ENCODE results near the gene UNC5B. TPM values are rescaled to one million over a fixed set of nuclear protein-coding genes. Genes with fewer than 3 reads are reported as not detected.

UNC5B gene
- total and polyA plus RNA-seq, 4 donors = 10.7 to 43.9 (median 23.5) TPM

GRCh38 chr10:71236286-71236685 is 23.9 kb downstream of the UNC5B start:
- Histone ChIP-seq H3K4me1 (ENCODE audit: control insufficient read depth, insufficient read depth, low read length) (peaks cover 77% of the 10 kb centered on the region), H3K4me3 (ENCODE audit: low read depth, low read length) (no peak overlapping the region), H3K9me3 (ENCODE audit: control insufficient read depth, insufficient read depth, low read length) (no peaks in the 10 kb centered on the region), H3K27me3 (ENCODE audit: control insufficient read depth, insufficient read depth, low read length) (no peaks in the 10 kb centered on the region), H3K27ac (ENCODE audit: low read depth, low read length) (no peak overlapping the region), H3K36me3 (ENCODE audit: control insufficient read depth, insufficient read depth, low read length) (no peaks in the 10 kb centered on the region)
- WGBS (ENCODE audit: insufficient coverage) = 29% methylated on average over 8 of the region's 10 CpGs
- no peak for DNase-seq (ENCODE audit: low read depth in 4 of 6, low spot score in 6 of 6)

GRCh38 chr10:71236822-71237682 is 24.7 kb downstream of the UNC5B start:
- DNase-seq (ENCODE audit: low read depth in 4 of 6, low spot score in 6 of 6) = no peak
- Histone ChIP-seq H3K27ac (ENCODE audit: low read depth, low read length) (no peak overlapping the region), H3K36me3 (ENCODE audit: control insufficient read depth, insufficient read depth, low read length) (no peaks in the 10 kb centered on the region), H3K27me3 (ENCODE audit: control insufficient read depth, insufficient read depth, low read length) (no peaks in the 10 kb centered on the region), H3K9me3 (ENCODE audit: control insufficient read depth, insufficient read depth, low read length) (no peaks in the 10 kb centered on the region), H3K4me1 (ENCODE audit: control insufficient read depth, insufficient read depth, low read length) (peaks cover 78% of the 10 kb centered on the region), H3K4me3 (ENCODE audit: low read depth, low read length) (no peak overlapping the region)
- WGBS (ENCODE audit: insufficient coverage) = 65% methylated on average over 5 of the region's 15 CpGs

GRCh38 chr10:71237843-71238623 is 25.7 kb downstream of the UNC5B start:
- Histone ChIP-seq H3K9me3 (ENCODE audit: control insufficient read depth, insufficient read depth, low read length) (no peaks in the 10 kb centered on the region), H3K27ac (ENCODE audit: low read depth, low read length) (no peak overlapping the region), H3K27me3 (ENCODE audit: control insufficient read depth, insufficient read depth, low read length) (no peaks in the 10 kb centered on the region), H3K36me3 (ENCODE audit: control insufficient read depth, insufficient read depth, low read length) (no peaks in the 10 kb centered on the region), H3K4me1 (ENCODE audit: control insufficient read depth, insufficient read depth, low read length) (peaks cover 76% of the 10 kb centered on the region), H3K4me3 (ENCODE audit: low read depth, low read length) (no peak overlapping the region)
- DNase-seq (ENCODE audit: low read depth in 4 of 6, low spot score in 6 of 6) = peak in 1 of 6 donors; percentile 63
- WGBS (ENCODE audit: insufficient coverage) = 65% methylated on average over 7 of the region's 11 CpGs

- Histone ChIP-seq H3K4me3 (ENCODE audit: low read depth, low read length) (no peak overlapping the region), H3K36me3 (ENCODE audit: control insufficient read depth, insufficient read depth, low read length) (no peaks in the 10 kb centered on the region), H3K27ac (ENCODE audit: low read depth, low read length) (no peak overlapping the region), H3K9me3 (ENCODE audit: control insufficient read depth, insufficient read depth, low read length) (no peaks in the 10 kb centered on the region), H3K27me3 (ENCODE audit: control insufficient read depth, insufficient read depth, low read length) (no peaks in the 10 kb centered on the region), H3K4me1 (ENCODE audit: control insufficient read depth, insufficient read depth, low read length) (peaks cover 76% of the 10 kb centered on the region)
- WGBS (ENCODE audit: insufficient coverage) = 100% methylated on average over 3 of the region's 4 CpGs
- no peak for DNase-seq (ENCODE audit: low read depth in 4 of 6, low spot score in 6 of 6)
Observed at GRCh38 chr10:71238626-71239025, 26.3 kb downstream of the UNC5B start.

GRCh38 chr10:71239131-71239915 is 27.0 kb downstream of the UNC5B start:
- 82% methylated on average over 8 of the region's 13 CpGs for WGBS (ENCODE audit: insufficient coverage)
- Histone ChIP-seq H3K4me3 (ENCODE audit: low read depth, low read length) (no peak overlapping the region), H3K9me3 (ENCODE audit: control insufficient read depth, insufficient read depth, low read length) (no peaks in the 10 kb centered on the region), H3K4me1 (ENCODE audit: control insufficient read depth, insufficient read depth, low read length) (peaks cover 76% of the 10 kb centered on the region), H3K36me3 (ENCODE audit: control insufficient read depth, insufficient read depth, low read length) (no peaks in the 10 kb centered on the region), H3K27ac (ENCODE audit: low read depth, low read length) (no peak overlapping the region), H3K27me3 (ENCODE audit: control insufficient read depth, insufficient read depth, low read length) (no peaks in the 10 kb centered on the region)
- no peak for DNase-seq (ENCODE audit: low read depth in 4 of 6, low spot score in 6 of 6)

- Histone ChIP-seq H3K27ac (ENCODE audit: low read depth, low read length) (peak overlapping the region; percentile 7), H3K4me1 (ENCODE audit: control insufficient read depth, insufficient read depth, low read length) (peaks cover 75% of the 10 kb centered on the region), H3K36me3 (ENCODE audit: control insufficient read depth, insufficient read depth, low read length) (no peaks in the 10 kb centered on the region), H3K27me3 (ENCODE audit: control insufficient read depth, insufficient read depth, low read length) (no peaks in the 10 kb centered on the region), H3K4me3 (ENCODE audit: low read depth, low read length) (no peak overlapping the region), H3K9me3 (ENCODE audit: control insufficient read depth, insufficient read depth, low read length) (no peaks in the 10 kb centered on the region)
- no peak for DNase-seq (ENCODE audit: low read depth in 4 of 6, low spot score in 6 of 6)
- 89% methylated on average over 13 of the region's 22 CpGs for WGBS (ENCODE audit: insufficient coverage)
Observed at GRCh38 chr10:71239946-71240795, 27.8 kb downstream of the UNC5B start.

- Histone ChIP-seq H3K9me3 (ENCODE audit: control insufficient read depth, insufficient read depth, low read length) (no peaks in the 10 kb centered on the region), H3K4me3 (ENCODE audit: low read depth, low read length) (no peak overlapping the region), H3K27ac (ENCODE audit: low read depth, low read length) (peak overlapping the region; percentile 33), H3K36me3 (ENCODE audit: control insufficient read depth, insufficient read depth, low read length) (no peaks in the 10 kb centered on the region), H3K4me1 (ENCODE audit: control insufficient read depth, insufficient read depth, low read length) (peaks cover 75% of the 10 kb centered on the region), H3K27me3 (ENCODE audit: control insufficient read depth, insufficient read depth, low read length) (no peaks in the 10 kb centered on the region)
- 51% methylated on average over 8 of the region's 11 CpGs for WGBS (ENCODE audit: insufficient coverage)
- peak in 1 of 6 donors; percentile 47 for DNase-seq (ENCODE audit: low read depth in 4 of 6, low spot score in 6 of 6)
Observed at GRCh38 chr10:71241114-71241829, 28.9 kb downstream of the UNC5B start.

- Histone ChIP-seq H3K27ac (ENCODE audit: low read depth, low read length) (peak overlapping the region; percentile 33), H3K4me1 (ENCODE audit: control insufficient read depth, insufficient read depth, low read length) (peaks cover 74% of the 10 kb centered on the region), H3K9me3 (ENCODE audit: control insufficient read depth, insufficient read depth, low read length) (no peaks in the 10 kb centered on the region), H3K36me3 (ENCODE audit: control insufficient read depth, insufficient read depth, low read length) (no peaks in the 10 kb centered on the region), H3K27me3 (ENCODE audit: control insufficient read depth, insufficient read depth, low read length) (no peaks in the 10 kb centered on the region), H3K4me3 (ENCODE audit: low read depth, low read length) (no peak overlapping the region)
- no peak for DNase-seq (ENCODE audit: low read depth in 4 of 6, low spot score in 6 of 6)
- 58% methylated on average over 6 of the region's 12 CpGs for WGBS (ENCODE audit: insufficient coverage)
Observed at GRCh38 chr10:71241830-71242621, 29.7 kb downstream of the UNC5B start.

Measured in spinal cord (tissue), 10 donors.